ENCODE data around the gene DGKB.

DGKB gene

GRCh38 chr7:14806891-14807290, 95.7 kb downstream of the DGKB start:
- no peak overlapping the region for H3K9ac ChIP-seq (ENCODE audit: low read depth in 1 of 2, low read length in 2 of 2)
- H3K9me3 ChIP-seq (ENCODE audit: control insufficient read depth in 1 of 2, low read length in 2 of 2) = no peaks in the 10 kb centered on the region
- no peak overlapping the region for H3K4me3 ChIP-seq (ENCODE audit: low read depth in 1 of 2, low read length in 2 of 2)
- H3K36me3 ChIP-seq (ENCODE audit: control insufficient read depth in 1 of 2, insufficient read depth in 2 of 2, low read length in 2 of 2) = no peaks in the 10 kb centered on the region
- no peaks in the 10 kb centered on the region for H3K27me3 ChIP-seq (ENCODE audit: control insufficient read depth in 1 of 2, insufficient read depth in 2 of 2, low read length in 2 of 2)
- H3K27ac ChIP-seq (ENCODE audit: low read depth, low read length) = no peak overlapping the region
- H3K4me1 ChIP-seq (ENCODE audit: control insufficient read depth in 1 of 2, insufficient read depth in 2 of 2, low read length in 2 of 2) = no peaks in the 10 kb centered on the region

GRCh38 chr7:14805105-14805719, 97.3 kb downstream of the DGKB start:
- Histone ChIP-seq H3K9ac (ENCODE audit: low read depth in 1 of 2, low read length in 2 of 2) (no peak overlapping the region), H3K36me3 (ENCODE audit: control insufficient read depth in 1 of 2, insufficient read depth in 2 of 2, low read length in 2 of 2) (no peaks in the 10 kb centered on the region), H3K27me3 (ENCODE audit: control insufficient read depth in 1 of 2, insufficient read depth in 2 of 2, low read length in 2 of 2) (no peaks in the 10 kb centered on the region), H3K27ac (ENCODE audit: low read depth, low read length) (no peak overlapping the region), H3K4me3 (ENCODE audit: low read depth in 1 of 2, low read length in 2 of 2) (no peak overlapping the region), H3K9me3 (ENCODE audit: control insufficient read depth in 1 of 2, low read length in 2 of 2) (no peaks in the 10 kb centered on the region), H3K4me1 (ENCODE audit: control insufficient read depth in 1 of 2, insufficient read depth in 2 of 2, low read length in 2 of 2) (no peaks in the 10 kb centered on the region)

GRCh38 chr7:14800664-14801063, 101.9 kb downstream of the DGKB start:
- Histone ChIP-seq H3K4me1 (ENCODE audit: control insufficient read depth in 1 of 2, insufficient read depth in 2 of 2, low read length in 2 of 2) (no peaks in the 10 kb centered on the region), H3K4me3 (ENCODE audit: low read depth in 1 of 2, low read length in 2 of 2) (no peak overlapping the region), H3K9me3 (ENCODE audit: control insufficient read depth in 1 of 2, low read length in 2 of 2) (no peaks in the 10 kb centered on the region), H3K36me3 (ENCODE audit: control insufficient read depth in 1 of 2, insufficient read depth in 2 of 2, low read length in 2 of 2) (no peaks in the 10 kb centered on the region), H3K27me3 (ENCODE audit: control insufficient read depth in 1 of 2, insufficient read depth in 2 of 2, low read length in 2 of 2) (no peaks in the 10 kb centered on the region), H3K9ac (ENCODE audit: low read depth in 1 of 2, low read length in 2 of 2) (no peak overlapping the region), H3K27ac (ENCODE audit: low read depth, low read length) (no peak overlapping the region)

GRCh38 chr7:14793151-14793550, 109.4 kb downstream of the DGKB start:
- H3K27ac ChIP-seq (ENCODE audit: low read depth, low read length) = no peak overlapping the region
- no peaks in the 10 kb centered on the region for H3K36me3 ChIP-seq (ENCODE audit: control insufficient read depth in 1 of 2, insufficient read depth in 2 of 2, low read length in 2 of 2)
- H3K4me1 ChIP-seq (ENCODE audit: control insufficient read depth in 1 of 2, insufficient read depth in 2 of 2, low read length in 2 of 2) = no peaks in the 10 kb centered on the region
- no peak overlapping the region for H3K4me3 ChIP-seq (ENCODE audit: low read depth in 1 of 2, low read length in 2 of 2)
- H3K27me3 ChIP-seq (ENCODE audit: control insufficient read depth in 1 of 2, insufficient read depth in 2 of 2, low read length in 2 of 2) = no peaks in the 10 kb centered on the region
- H3K9ac ChIP-seq (ENCODE audit: low read depth in 1 of 2, low read length in 2 of 2) = no peak overlapping the region
- H3K9me3 ChIP-seq (ENCODE audit: control insufficient read depth in 1 of 2, low read length in 2 of 2) = no peaks in the 10 kb centered on the region

GRCh38 chr7:14787551-14787950, 115.0 kb downstream of the DGKB start:
- no peaks in the 10 kb centered on the region for H3K27me3 ChIP-seq (ENCODE audit: control insufficient read depth in 1 of 2, insufficient read depth in 2 of 2, low read length in 2 of 2)
- no peaks in the 10 kb centered on the region for H3K36me3 ChIP-seq (ENCODE audit: control insufficient read depth in 1 of 2, insufficient read depth in 2 of 2, low read length in 2 of 2)
- no peaks in the 10 kb centered on the region for H3K9me3 ChIP-seq (ENCODE audit: control insufficient read depth in 1 of 2, low read length in 2 of 2)
- no peak overlapping the region for H3K4me3 ChIP-seq (ENCODE audit: low read depth in 1 of 2, low read length in 2 of 2)
- no peaks in the 10 kb centered on the region for H3K4me1 ChIP-seq (ENCODE audit: control insufficient read depth in 1 of 2, insufficient read depth in 2 of 2, low read length in 2 of 2)
- no peak overlapping the region for H3K27ac ChIP-seq (ENCODE audit: low read depth, low read length)
- no peak overlapping the region for H3K9ac ChIP-seq (ENCODE audit: low read depth in 1 of 2, low read length in 2 of 2)

- Histone ChIP-seq H3K36me3 (ENCODE audit: control insufficient read depth in 1 of 2, insufficient read depth in 2 of 2, low read length in 2 of 2) (no peaks in the 10 kb centered on the region), H3K4me3 (ENCODE audit: low read depth in 1 of 2, low read length in 2 of 2) (no peak overlapping the region), H3K27ac (ENCODE audit: low read depth, low read length) (no peak overlapping the region), H3K27me3 (ENCODE audit: control insufficient read depth in 1 of 2, insufficient read depth in 2 of 2, low read length in 2 of 2) (no peaks in the 10 kb centered on the region), H3K4me1 (ENCODE audit: control insufficient read depth in 1 of 2, insufficient read depth in 2 of 2, low read length in 2 of 2) (no peaks in the 10 kb centered on the region), H3K9ac (ENCODE audit: low read depth in 1 of 2, low read length in 2 of 2) (no peak overlapping the region), H3K9me3 (ENCODE audit: control insufficient read depth in 1 of 2, low read length in 2 of 2) (no peaks in the 10 kb centered on the region)
Observed at GRCh38 chr7:14786314-14786895, 116.1 kb downstream of the DGKB start.

- H3K27ac ChIP-seq (ENCODE audit: low read depth, low read length) = no peak overlapping the region
- no peaks in the 10 kb centered on the region for H3K36me3 ChIP-seq (ENCODE audit: control insufficient read depth in 1 of 2, insufficient read depth in 2 of 2, low read length in 2 of 2)
- H3K9ac ChIP-seq (ENCODE audit: low read depth in 1 of 2, low read length in 2 of 2) = no peak overlapping the region
- H3K27me3 ChIP-seq (ENCODE audit: control insufficient read depth in 1 of 2, insufficient read depth in 2 of 2, low read length in 2 of 2) = no peaks in the 10 kb centered on the region
- H3K4me1 ChIP-seq (ENCODE audit: control insufficient read depth in 1 of 2, insufficient read depth in 2 of 2, low read length in 2 of 2) = no peaks in the 10 kb centered on the region
- no peak overlapping the region for H3K4me3 ChIP-seq (ENCODE audit: low read depth in 1 of 2, low read length in 2 of 2)
- peaks cover 0 to 6% of the 10 kb centered on the region in 2 donors for H3K9me3 ChIP-seq (ENCODE audit: control insufficient read depth in 1 of 2, low read length in 2 of 2)
Observed at GRCh38 chr7:14777806-14778205, 124.7 kb downstream of the DGKB start.

DNA sequence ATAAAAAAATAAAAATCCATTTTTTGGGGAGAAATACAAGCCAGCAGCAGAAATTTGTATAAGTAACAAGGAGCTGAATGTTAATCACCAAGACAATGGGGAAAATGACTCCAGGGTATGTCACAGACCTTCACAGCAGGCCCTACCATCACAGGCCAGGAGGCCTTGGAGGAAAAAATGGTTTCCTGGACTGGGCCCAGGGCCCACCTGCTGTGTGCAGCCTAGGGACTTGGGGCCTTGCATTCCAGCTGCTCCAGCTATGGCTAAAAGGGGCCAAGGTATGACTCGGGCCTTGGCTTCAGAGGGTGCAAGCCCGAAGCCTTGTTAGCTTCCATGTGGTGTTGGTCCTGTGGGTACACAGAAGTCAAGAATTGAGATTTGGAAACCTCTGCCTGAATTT, 126.3 kb downstream of the DGKB start:
- no peak overlapping the region for H3K9ac ChIP-seq (ENCODE audit: low read depth in 1 of 2, low read length in 2 of 2)

GRCh38 chr7:14773729-14774271, 128.8 kb downstream of the DGKB start:
- no peaks in the 10 kb centered on the region for H3K4me1 ChIP-seq (ENCODE audit: control insufficient read depth in 1 of 2, insufficient read depth in 2 of 2, low read length in 2 of 2)
- H3K9me3 ChIP-seq (ENCODE audit: control insufficient read depth in 1 of 2, low read length in 2 of 2) = peaks cover 0 to 6% of the 10 kb centered on the region in 2 donors
- H3K27ac ChIP-seq (ENCODE audit: low read depth, low read length) = no peak overlapping the region
- no peaks in the 10 kb centered on the region for H3K27me3 ChIP-seq (ENCODE audit: control insufficient read depth in 1 of 2, insufficient read depth in 2 of 2, low read length in 2 of 2)
- H3K4me3 ChIP-seq (ENCODE audit: low read depth in 1 of 2, low read length in 2 of 2) = no peak overlapping the region
- H3K36me3 ChIP-seq (ENCODE audit: control insufficient read depth in 1 of 2, insufficient read depth in 2 of 2, low read length in 2 of 2) = no peaks in the 10 kb centered on the region
- H3K9ac ChIP-seq (ENCODE audit: low read depth in 1 of 2, low read length in 2 of 2) = no peak overlapping the region

More for the DNA sequence above, 126.3 kb downstream of the DGKB start:
- Histone ChIP-seq H3K27me3 (ENCODE audit: control insufficient read depth in 1 of 2, insufficient read depth in 2 of 2, low read length in 2 of 2) (no peaks in the 10 kb centered on the region), H3K4me3 (ENCODE audit: low read depth in 1 of 2, low read length in 2 of 2) (no peak overlapping the region), H3K9me3 (ENCODE audit: control insufficient read depth in 1 of 2, low read length in 2 of 2) (peaks cover 0 to 6% of the 10 kb centered on the region in 2 donors), H3K36me3 (ENCODE audit: control insufficient read depth in 1 of 2, insufficient read depth in 2 of 2, low read length in 2 of 2) (no peaks in the 10 kb centered on the region), H3K27ac (ENCODE audit: low read depth, low read length) (no peak overlapping the region), H3K4me1 (ENCODE audit: control insufficient read depth in 1 of 2, insufficient read depth in 2 of 2, low read length in 2 of 2) (no peaks in the 10 kb centered on the region)

DNA sequence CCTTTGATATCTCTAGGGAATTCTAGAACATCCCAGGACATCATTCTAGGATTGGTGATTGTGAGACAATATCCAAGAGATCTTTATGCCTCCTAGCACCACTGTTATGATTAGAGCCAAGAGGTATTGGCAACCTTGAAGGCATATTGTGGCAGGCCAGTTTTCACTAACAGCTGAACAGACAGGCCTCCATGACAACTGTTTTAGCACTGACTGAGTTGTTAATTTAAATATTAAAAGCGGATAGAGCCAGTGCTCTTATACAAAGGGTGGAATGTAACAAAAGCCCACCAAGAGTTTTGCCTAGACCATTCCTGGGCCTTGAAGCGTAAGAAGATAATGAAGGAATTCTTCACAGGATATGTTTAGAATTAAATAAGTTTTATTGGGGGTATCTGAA, 131.9 kb downstream of the DGKB start:
- Histone ChIP-seq H3K36me3 (ENCODE audit: control insufficient read depth in 1 of 2, insufficient read depth in 2 of 2, low read length in 2 of 2) (no peaks in the 10 kb centered on the region), H3K4me1 (ENCODE audit: control insufficient read depth in 1 of 2, insufficient read depth in 2 of 2, low read length in 2 of 2) (no peaks in the 10 kb centered on the region), H3K9ac (ENCODE audit: low read depth in 1 of 2, low read length in 2 of 2) (no peak overlapping the region), H3K4me3 (ENCODE audit: low read depth in 1 of 2, low read length in 2 of 2) (no peak overlapping the region), H3K27me3 (ENCODE audit: control insufficient read depth in 1 of 2, insufficient read depth in 2 of 2, low read length in 2 of 2) (no peaks in the 10 kb centered on the region), H3K27ac (ENCODE audit: low read depth, low read length) (no peak overlapping the region), H3K9me3 (ENCODE audit: control insufficient read depth in 1 of 2, low read length in 2 of 2) (no peaks in the 10 kb centered on the region)
